GM21576 (cell line): ENCODE data around the gene KIF26A.

Source experiments
- ATAC-seq: cut with Tn5 transposase; IDR thresholded peaks from one replicate; pipeline ENCODE4 v1.9.1; 2021; ENCODE audit warnings: mild to moderate bottlenecking, moderate library complexity; ENCODE audit not compliant: unreplicated experiment

KIF26A gene

GRCh38 chr14:104175811-104176210 lies 37.4 kb downstream of the KIF26A start:
- no peak for ATAC-seq

GRCh38 chr14:104176611-104177010 lies 38.2 kb downstream of the KIF26A start:
- ATAC-seq = no peak

- no peak for ATAC-seq
These were observed 39.0 kb downstream of the KIF26A start for GRCh38 chr14:104177411-104177810.

- ATAC-seq = no peak
These were observed 39.9 kb downstream of the KIF26A start for GRCh38 chr14:104178279-104178678.

GRCh38 chr14:104179126-104179525 lies 40.7 kb downstream of the KIF26A start:
- ATAC-seq = no peak

- no peak for ATAC-seq
These were observed 41.3 kb downstream of the KIF26A start for GRCh38 chr14:104179564-104180129.

GRCh38 chr14:104180561-104181165 lies 42.3 kb downstream of the KIF26A start:
- ATAC-seq = no peak

GRCh38 chr14:104181761-104182530 lies 43.6 kb downstream of the KIF26A start:
- ATAC-seq = no peak

- no peak for ATAC-seq
These were observed 44.6 kb downstream of the KIF26A start for GRCh38 chr14:104182857-104183425.

- no peak for ATAC-seq
These were observed 45.4 kb downstream of the KIF26A start for GRCh38 chr14:104183796-104184195.

GRCh38 chr14:104184506-104184905 lies 46.1 kb downstream of the KIF26A start:
- no peak for ATAC-seq

- no peak for ATAC-seq
These were observed 46.6 kb downstream of the KIF26A start for GRCh38 chr14:104184911-104185499.

GRCh38 chr14:104185916-104186495 lies 47.6 kb downstream of the KIF26A start:
- ATAC-seq = no peak

GRCh38 chr14:104186575-104186974 lies 48.2 kb downstream of the KIF26A start:
- ATAC-seq = no peak

- ATAC-seq = no peak
These were observed 48.9 kb downstream of the KIF26A start for GRCh38 chr14:104187121-104187889.

GRCh38 chr14:104187931-104188726 lies 49.7 kb downstream of the KIF26A start:
- no peak for ATAC-seq

- ATAC-seq = no peak
These were observed 50.5 kb downstream of the KIF26A start for GRCh38 chr14:104188727-104189400.

- no peak for ATAC-seq
These were observed 51.4 kb downstream of the KIF26A start for GRCh38 chr14:104189629-104190335.
